Activated CD8-positive, alpha-beta memory T cell treated with anti-CD3 and anti-CD28 coated beads for 4 hours (primary cell): Measurements from ENCODE around the gene ADAM12.

Experiments
- DNase-seq, 2 donors: peaks; one replicate each; pipeline ENCODE4 v3.0.0-alpha.2; 2020; ENCODE audit warnings: low read depth in 2 of 2

ADAM12 gene

DNA sequence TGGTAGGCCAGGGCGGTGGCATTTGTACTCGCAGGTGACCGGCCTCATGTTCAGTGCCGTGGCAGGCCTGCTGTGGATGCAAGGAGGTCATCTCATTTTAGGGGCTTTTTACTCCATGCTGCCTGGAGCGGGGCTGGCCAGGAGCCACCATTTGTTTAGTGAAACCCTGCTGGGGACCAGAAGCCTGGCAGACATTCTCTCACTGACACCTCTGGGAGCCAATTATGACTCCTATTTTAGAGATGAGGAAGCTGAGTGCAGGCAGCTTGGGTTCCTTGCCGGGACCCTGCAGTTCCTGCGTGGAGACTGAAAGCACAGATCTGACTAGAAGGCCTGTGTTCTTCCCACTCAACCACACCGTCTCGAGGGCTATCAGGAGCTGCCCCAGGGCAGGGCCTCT is 305.3 kb downstream of the ADAM12 start:
- DNase-seq: no peak

GRCh38 chr10:126081841-126082466 is 306.3 kb downstream of the ADAM12 start:
- DNase-seq: no peak

DNA sequence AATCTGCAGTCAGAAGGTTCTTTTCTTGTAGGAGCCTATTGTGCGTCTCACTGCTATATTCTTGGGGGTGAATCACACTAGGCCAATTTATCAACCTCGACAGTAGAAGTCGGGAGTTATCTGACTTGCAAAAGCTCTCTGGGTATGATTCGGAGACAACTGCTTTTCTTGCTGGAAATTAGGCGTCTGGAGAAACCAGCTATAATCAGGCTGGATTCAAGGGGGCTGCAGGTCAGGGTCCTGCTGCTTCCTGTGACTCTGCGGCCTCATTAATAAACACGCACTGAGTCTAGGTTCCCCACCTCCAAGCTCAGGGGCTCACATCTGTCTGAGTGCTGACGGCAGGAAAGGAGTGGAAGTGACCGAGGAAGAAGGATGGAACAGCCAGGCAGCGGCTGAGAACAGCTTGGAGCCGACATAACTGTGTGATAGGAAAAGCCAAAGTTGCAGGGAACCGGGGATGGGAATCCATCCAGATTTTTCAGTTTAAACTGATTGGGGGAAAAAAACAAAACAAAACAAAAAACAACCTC is 307.3 kb downstream of the ADAM12 start:
- no peak for DNase-seq

DNA sequence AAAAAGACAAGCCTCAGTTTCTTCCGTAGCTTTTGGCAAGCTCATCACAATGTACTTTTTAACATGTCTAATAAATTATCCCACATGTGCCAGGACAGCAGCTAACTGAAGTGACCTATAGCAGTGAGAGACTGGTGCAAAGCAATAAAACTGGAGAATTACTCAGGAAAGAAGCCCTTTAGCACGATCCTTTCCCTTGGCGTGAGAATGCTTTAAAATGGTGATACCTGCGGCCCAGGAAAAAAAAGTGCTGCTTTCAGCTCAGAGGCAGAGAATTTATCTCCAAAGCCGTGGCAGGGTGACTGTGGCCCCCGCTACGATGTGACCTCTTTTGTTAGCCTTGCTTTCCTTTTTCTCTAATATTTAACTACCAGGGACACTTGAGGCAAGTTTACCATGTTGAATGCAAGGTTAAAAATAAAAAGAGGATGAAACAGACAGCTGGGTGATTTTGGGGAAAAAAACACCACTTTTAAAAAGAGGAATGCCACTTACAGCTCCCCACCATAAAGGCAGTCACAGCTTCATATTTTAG is 307.9 kb downstream of the ADAM12 start:
- no peak for DNase-seq

- DNase-seq: no peak
Observed at GRCh38 chr10:126075009-126075408, 313.3 kb downstream of the ADAM12 start.

GRCh38 chr10:126074291-126074690 is 314.0 kb downstream of the ADAM12 start:
- DNase-seq: no peak

DNA sequence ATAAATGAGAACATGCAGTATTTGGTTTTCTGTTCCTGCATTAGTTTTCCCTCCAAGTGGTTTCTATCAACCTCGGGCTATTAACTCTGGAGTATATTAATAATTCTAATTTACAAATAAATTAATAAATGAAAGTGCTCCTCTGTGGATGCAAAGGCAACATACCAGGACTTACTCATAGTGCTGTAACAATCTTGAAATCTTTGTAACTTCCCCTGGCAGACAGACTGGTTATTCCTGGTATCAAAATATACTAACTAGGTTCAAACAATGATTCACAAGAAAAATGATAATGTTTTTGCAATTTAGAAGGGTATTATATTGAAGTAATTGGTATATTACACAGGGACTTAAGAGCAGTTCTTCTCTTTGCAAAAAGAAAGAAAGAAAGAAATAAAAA is 314.7 kb downstream of the ADAM12 start:
- DNase-seq: no peak

- DNase-seq: no peak
Observed at GRCh38 chr10:126072622-126073021, 315.7 kb downstream of the ADAM12 start.

- DNase-seq: no peak
Observed at GRCh38 chr10:126070476-126071215, 317.6 kb downstream of the ADAM12 start.

- no peak for DNase-seq
Observed at GRCh38 chr10:126068322-126068721, 320.0 kb downstream of the ADAM12 start.

DNA sequence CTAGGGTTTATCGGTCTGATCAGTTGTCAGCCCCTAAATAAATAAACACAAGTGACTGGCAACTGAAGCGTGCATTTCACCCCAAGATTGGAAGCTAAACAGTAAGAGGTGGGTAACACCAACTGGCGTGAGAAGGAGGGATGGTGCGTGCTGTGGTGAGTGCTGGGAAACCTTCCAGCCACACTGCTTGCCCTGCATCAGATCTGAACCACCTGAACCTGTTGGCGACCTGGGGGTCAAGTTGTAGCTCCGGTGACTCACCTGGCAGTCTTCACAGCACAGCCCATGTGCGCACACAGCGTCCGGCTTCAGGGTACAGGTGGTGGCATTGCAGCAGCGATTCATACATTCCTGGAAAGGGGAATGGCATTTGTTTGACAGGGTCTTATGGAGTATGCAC is 321.8 kb downstream of the ADAM12 start:
- no peak for DNase-seq

DNA sequence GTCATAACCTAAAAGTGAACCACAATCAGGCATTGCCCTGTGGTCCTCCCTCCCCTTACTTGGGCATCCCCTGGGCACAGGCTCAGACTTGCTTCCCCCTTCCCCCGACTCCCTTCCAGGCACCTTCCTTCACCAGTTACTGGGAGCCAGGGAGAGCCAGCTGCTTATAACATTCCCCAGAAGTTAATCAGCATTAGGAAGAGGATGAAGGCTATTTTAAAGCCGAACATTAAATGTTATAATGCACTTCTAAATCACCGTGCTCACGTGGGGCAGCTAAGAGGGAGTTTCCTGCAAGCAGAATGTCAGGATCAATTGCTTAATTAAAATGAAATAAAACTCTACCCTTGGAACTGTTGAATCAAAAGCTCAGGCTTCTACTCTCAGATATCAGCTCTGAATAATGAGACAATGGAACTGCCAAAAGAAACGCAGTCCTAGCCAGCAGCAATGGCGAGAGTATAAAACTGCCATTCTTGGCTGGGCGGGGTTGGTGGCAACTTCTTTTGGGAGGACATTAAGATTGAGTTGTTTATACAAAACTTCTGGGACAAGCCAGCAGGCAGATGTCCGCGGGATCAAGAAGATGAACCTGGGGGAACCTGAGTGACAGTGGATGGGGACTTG is 322.4 kb downstream of the ADAM12 start:
- no peak for DNase-seq

GRCh38 chr10:126064512-126064911 is 323.8 kb downstream of the ADAM12 start:
- DNase-seq: no peak

GRCh38 chr10:126063353-126063791 is 324.9 kb downstream of the ADAM12 start:
- DNase-seq: no peak

- no peak for DNase-seq
Observed at GRCh38 chr10:126062131-126063032, 325.9 kb downstream of the ADAM12 start.

GRCh38 chr10:126061526-126061925 is 326.8 kb downstream of the ADAM12 start:
- DNase-seq: no peak

DNA sequence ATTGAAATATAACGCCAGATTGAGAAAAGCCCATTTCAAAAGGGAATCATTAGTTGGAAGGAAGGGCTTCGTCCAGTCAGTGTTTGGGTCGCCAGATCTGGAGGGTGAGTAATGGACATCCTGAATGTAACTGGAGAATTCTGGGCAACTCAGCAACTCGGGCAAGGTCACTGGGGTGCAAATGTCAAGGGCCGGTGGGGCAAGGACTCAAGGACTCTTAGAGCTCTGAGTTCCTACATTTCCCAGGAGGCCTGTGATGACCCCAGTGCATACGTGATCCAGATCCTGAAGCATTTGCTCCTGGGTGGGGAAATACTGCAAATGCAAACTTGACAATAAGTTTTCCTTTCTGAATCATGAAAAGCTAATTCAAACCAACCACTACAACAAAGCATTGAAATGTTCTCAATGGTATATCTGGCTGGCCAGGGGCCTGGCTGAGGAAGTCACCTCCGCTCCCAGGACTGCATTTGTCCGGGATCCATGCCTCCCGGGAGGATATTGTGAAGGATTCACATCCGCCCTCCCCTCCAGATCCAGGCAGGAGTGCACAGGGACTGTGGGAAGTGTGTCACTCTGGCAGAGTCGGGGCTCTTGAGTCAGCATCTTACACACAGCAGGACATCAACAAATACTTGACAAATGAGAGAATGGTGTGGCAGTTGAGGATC is 327.9 kb downstream of the ADAM12 start:
- DNase-seq: no peak

GRCh38 chr10:126059076-126059826 is 329.0 kb downstream of the ADAM12 start:
- DNase-seq: no peak

GRCh38 chr10:126058507-126058906 is 329.8 kb downstream of the ADAM12 start:
- no peak for DNase-seq

DNA sequence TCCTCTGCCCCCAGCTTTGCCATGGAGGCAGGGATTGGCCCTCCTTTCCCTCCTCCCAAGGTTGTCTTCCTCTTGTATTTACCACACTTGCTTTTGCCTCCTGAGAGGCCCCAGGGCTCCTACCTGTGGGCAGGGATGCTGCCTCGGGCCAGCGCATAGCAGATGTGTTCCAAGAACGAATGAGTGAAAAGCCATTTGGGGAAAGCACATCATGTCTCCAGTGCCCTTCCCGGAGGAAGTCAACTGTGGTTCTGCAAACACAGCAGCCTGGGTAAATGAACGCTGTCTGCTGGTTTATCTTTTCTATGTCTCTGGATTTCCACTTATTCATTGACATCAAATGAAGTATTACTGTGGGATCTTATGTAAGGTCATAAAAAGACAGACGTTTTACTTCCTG is 330.2 kb downstream of the ADAM12 start:
- no peak for DNase-seq
